SKM-1 (cell line): Measurements from ENCODE around the gene GRIFIN.
"Not testable (repeated sequence)": the region's sequence is repeated elsewhere in the genome, so short reads cannot be mapped to it uniquely, and the experiment has no call there.

Experiments used
- DNase-seq: peaks from one replicate; lab custom pipeline; 2025; ENCODE audit not compliant: unreplicated experiment; lab: John Stamatoyannopoulos, UW

GRIFIN gene

GRCh38 chr7:2480070-2480408 is 3.8 kb upstream of the GRIFIN start:
- no peak for DNase-seq

- DNase-seq, result no peak
Measured at GRCh38 chr7:2479276-2480069, 3.3 kb upstream of the GRIFIN start.

- no peak for DNase-seq
Measured at GRCh38 chr7:2478800-2479199, 2.6 kb upstream of the GRIFIN start.

GRCh38 chr7:2478399-2478785 is 2.2 kb upstream of the GRIFIN start:
- DNase-seq, result no peak

- peak; percentile 57 for DNase-seq
Measured at GRCh38 chr7:2477447-2478398, 1.5 kb upstream of the GRIFIN start.

GRCh38 chr7:2476776-2477446 is 713 bp upstream of the GRIFIN start:
- no peak for DNase-seq

- DNase-seq, result no peak
Measured at GRCh38 chr7:2475678-2476015, 551 bp downstream of the GRIFIN start.

GRCh38 chr7:2474813-2475677 is 1.2 kb downstream of the GRIFIN start:
- no peak for DNase-seq

- no peak for DNase-seq
Measured at GRCh38 chr7:2474224-2474623, 2.0 kb downstream of the GRIFIN start.

GRCh38 chr7:2473496-2474180 is 2.6 kb downstream of the GRIFIN start:
- no peak for DNase-seq

GRCh38 chr7:2472739-2473138 is 3.5 kb downstream of the GRIFIN start:
- no peak for DNase-seq

- DNase-seq, result no peak
Measured at GRCh38 chr7:2471396-2471795, 4.8 kb downstream of the GRIFIN start.

GRCh38 chr7:2471022-2471329 is 5.2 kb downstream of the GRIFIN start:
- no peak for DNase-seq

GRCh38 chr7:2470204-2471021 is 5.8 kb downstream of the GRIFIN start:
- DNase-seq, result no peak

- not testable (repeated sequence) for DNase-seq
Measured at GRCh38 chr7:2469460-2470203, 6.6 kb downstream of the GRIFIN start.

- DNase-seq, result no peak
Measured at GRCh38 chr7:2468227-2468626, 8.0 kb downstream of the GRIFIN start.

GRCh38 chr7:2466675-2467074 is 9.5 kb downstream of the GRIFIN start:
- DNase-seq, result no peak

- no peak for DNase-seq
Measured at GRCh38 chr7:2465928-2466327, 10.3 kb downstream of the GRIFIN start.

GRCh38 chr7:2462731-2463130 is 13.5 kb downstream of the GRIFIN start:
- DNase-seq, result no peak
